Epithelial cell of prostate (primary cell): ENCODE measurements around the gene SIAH2.
"Not testable (repeated sequence)": the region's sequence is repeated elsewhere in the genome, so short reads cannot be mapped to it uniquely, and the experiment has no call there.

Source experiments
- DNase-seq: peaks from one replicate; pipeline ENCODE4 v3.0.0-alpha.2; 2011; ENCODE audit warnings: low read depth, low spot score
- H3K27ac ChIP-seq: fragments of 450-650 bp; 2 replicates; pipeline ENCODE4 v1.5.1; 2017; ENCODE audit warnings: mild to moderate bottlenecking

SIAH2 gene

GRCh38 chr3:150763122-150763840 is at the start of gene SIAH2:
SIAH2 (minus strand) TSS chr3:150763169; CDS start chr3:150762849, 320 bp downstream.
- peak within 1 kb of the TSS; percentile 96 for H3K27ac ChIP-seq
- peak; percentile 90 for DNase-seq

GRCh38 chr3:150811984-150812383 is 49.0 kb upstream of the SIAH2 start:
- H3K27ac ChIP-seq: no peak overlapping the region
- no peak for DNase-seq

GRCh38 chr3:150810641-150811040 is 47.7 kb upstream of the SIAH2 start:
- DNase-seq: no peak
- no peak overlapping the region for H3K27ac ChIP-seq

GRCh38 chr3:150806185-150806835 is 43.3 kb upstream of the SIAH2 start:
- no peak for DNase-seq
- no peak overlapping the region for H3K27ac ChIP-seq

- no peak for DNase-seq
These were observed 42.4 kb upstream of the SIAH2 start for GRCh38 chr3:150805354-150805753.

GRCh38 chr3:150803440-150803985 is 40.5 kb upstream of the SIAH2 start:
- H3K27ac ChIP-seq: no peak overlapping the region
- DNase-seq: no peak

More at GRCh38 chr3:150805354-150805753, 42.4 kb upstream of the SIAH2 start:
- H3K27ac ChIP-seq: no peak overlapping the region

GRCh38 chr3:150800722-150801121 is 37.8 kb upstream of the SIAH2 start:
- DNase-seq: no peak
- H3K27ac ChIP-seq: no peak overlapping the region

GRCh38 chr3:150798122-150798618 is 35.2 kb upstream of the SIAH2 start:
- H3K27ac ChIP-seq: no peak overlapping the region
- DNase-seq: no peak

GRCh38 chr3:150797155-150797554 is 34.2 kb upstream of the SIAH2 start:
- H3K27ac ChIP-seq: no peak overlapping the region
- no peak for DNase-seq

- H3K27ac ChIP-seq, DNase-seq: not testable (repeated sequence)
These were observed 33.6 kb upstream of the SIAH2 start for GRCh38 chr3:150796527-150796926.

- DNase-seq: no peak
- no peak overlapping the region for H3K27ac ChIP-seq
These were observed 30.7 kb upstream of the SIAH2 start for GRCh38 chr3:150793641-150794040.

GRCh38 chr3:150790629-150791028 is 27.7 kb upstream of the SIAH2 start:
- no peak overlapping the region for H3K27ac ChIP-seq
- no peak for DNase-seq

GRCh38 chr3:150789451-150789850 is 26.5 kb upstream of the SIAH2 start:
- H3K27ac ChIP-seq: no peak overlapping the region
- no peak for DNase-seq

GRCh38 chr3:150787741-150788370 is 24.9 kb upstream of the SIAH2 start:
- no peak for DNase-seq
- H3K27ac ChIP-seq: peak overlapping the region; percentile 89

- peak overlapping the region; percentile 89 for H3K27ac ChIP-seq
- no peak for DNase-seq
These were observed 23.8 kb upstream of the SIAH2 start for GRCh38 chr3:150786791-150787190.

- DNase-seq: no peak
These were observed 21.8 kb upstream of the SIAH2 start for GRCh38 chr3:150784747-150785125.

GRCh38 chr3:150783920-150784746 is 21.2 kb upstream of the SIAH2 start:
- peak; percentile 80 for DNase-seq
- H3K27ac ChIP-seq: peak overlapping the region; percentile 89

More at GRCh38 chr3:150784747-150785125, 21.8 kb upstream of the SIAH2 start:
- H3K27ac ChIP-seq: peak overlapping the region; percentile 89

- H3K27ac ChIP-seq: no peak overlapping the region
- DNase-seq: no peak
These were observed 20.3 kb upstream of the SIAH2 start for GRCh38 chr3:150783316-150783715.

GRCh38 chr3:150779402-150779858 is 16.5 kb upstream of the SIAH2 start:
- DNase-seq: no peak

More at GRCh38 chr3:150779402-150779858, 16.5 kb upstream of the SIAH2 start:
- H3K27ac ChIP-seq: no peak overlapping the region
